GM21367 (cell line): Measurements from ENCODE around the gene PROKR1.
"Not testable (repeated sequence)": the region's sequence is repeated elsewhere in the genome, so short reads cannot be mapped to it uniquely, and the experiment has no call there.

Experiments used
- ATAC-seq: cut with Tn5 transposase; IDR thresholded peaks from one replicate; pipeline ENCODE4 v1.9.1; 2021; ENCODE audit not compliant: unreplicated experiment

PROKR1 gene

GRCh38 chr2:68643011-68643873 lies at the start of gene PROKR1:
Gene PROKR1 (plus strand): TSS chr2:68643579. CDS start chr2:68645822, 2,243 bp downstream.
- no peak for ATAC-seq

GRCh38 chr2:68594041-68594440 lies 49.3 kb upstream of the PROKR1 start:
- no peak for ATAC-seq

GRCh38 chr2:68594674-68595492 lies 48.5 kb upstream of the PROKR1 start:
- peak; percentile 75 for ATAC-seq

- not testable (repeated sequence) for ATAC-seq
Measured at GRCh38 chr2:68595493-68595785, 47.9 kb upstream of the PROKR1 start.

GRCh38 chr2:68600495-68600894 lies 42.9 kb upstream of the PROKR1 start:
- not testable (repeated sequence) for ATAC-seq

- no peak for ATAC-seq
Measured at GRCh38 chr2:68603059-68603458, 40.3 kb upstream of the PROKR1 start.

GRCh38 chr2:68604077-68604476 lies 39.3 kb upstream of the PROKR1 start:
- ATAC-seq, result no peak

GRCh38 chr2:68605939-68606338 lies 37.4 kb upstream of the PROKR1 start:
- ATAC-seq, result no peak

GRCh38 chr2:68606759-68607158 lies 36.6 kb upstream of the PROKR1 start:
- ATAC-seq, result no peak

GRCh38 chr2:68607837-68608236 lies 35.5 kb upstream of the PROKR1 start:
- no peak for ATAC-seq

GRCh38 chr2:68612765-68613519 lies 30.4 kb upstream of the PROKR1 start:
- no peak for ATAC-seq

GRCh38 chr2:68620772-68621171 lies 22.6 kb upstream of the PROKR1 start:
- ATAC-seq, result no peak

GRCh38 chr2:68623820-68624219 lies 19.6 kb upstream of the PROKR1 start:
- ATAC-seq, result no peak

GRCh38 chr2:68627615-68628014 lies 15.8 kb upstream of the PROKR1 start:
- no peak for ATAC-seq

- no peak for ATAC-seq
Measured at GRCh38 chr2:68632021-68632420, 11.4 kb upstream of the PROKR1 start.

- ATAC-seq, result no peak
Measured at GRCh38 chr2:68637047-68637446, 6.3 kb upstream of the PROKR1 start.

GRCh38 chr2:68643874-68644485 lies 601 bp downstream of the PROKR1 start:
- no peak for ATAC-seq

- no peak for ATAC-seq
Measured at GRCh38 chr2:68645523-68645922, 2.1 kb downstream of the PROKR1 start.

- no peak for ATAC-seq
Measured at GRCh38 chr2:68646303-68646702, 2.9 kb downstream of the PROKR1 start.

- ATAC-seq, result no peak
Measured at GRCh38 chr2:68650645-68651044, 7.3 kb downstream of the PROKR1 start.

GRCh38 chr2:68653034-68653433 lies 9.7 kb downstream of the PROKR1 start:
- ATAC-seq, result no peak
